GM13977 (cell line): ENCODE data around the gene TBC1D10B.
A peak's percentile ranks its signal among the peaks of the same experiment; 100 is the strongest.

Experiments
- DNase-seq: peaks from one replicate; pipeline ENCODE4 v3.0.0; 2012; ENCODE audit warnings: low spot score
- in situ Hi-C: fragments of 300-500 bp; cut with MboI; formaldehyde crosslinking; loops from one replicate; pipeline ENCODE4 v1.12.0; 2022; ENCODE audit warnings: low sequenced_read_pairs, low pct_unique_long_range_greater_than_20kb, mixed read lengths, inconsistent platforms; ENCODE audit not compliant: unreplicated experiment
- TF ChIP-seq, protein P1 (sequence below): IDR thresholded peaks from 2 replicates; pipeline ENCODE4 v1.5.1; 2012; ENCODE audit warnings: mild to moderate bottlenecking, control low read depth; ENCODE audit not compliant: insufficient read depth; ENCODE audit errors: extremely low read depth, missing control alignments

TBC1D10B gene

DNA sequence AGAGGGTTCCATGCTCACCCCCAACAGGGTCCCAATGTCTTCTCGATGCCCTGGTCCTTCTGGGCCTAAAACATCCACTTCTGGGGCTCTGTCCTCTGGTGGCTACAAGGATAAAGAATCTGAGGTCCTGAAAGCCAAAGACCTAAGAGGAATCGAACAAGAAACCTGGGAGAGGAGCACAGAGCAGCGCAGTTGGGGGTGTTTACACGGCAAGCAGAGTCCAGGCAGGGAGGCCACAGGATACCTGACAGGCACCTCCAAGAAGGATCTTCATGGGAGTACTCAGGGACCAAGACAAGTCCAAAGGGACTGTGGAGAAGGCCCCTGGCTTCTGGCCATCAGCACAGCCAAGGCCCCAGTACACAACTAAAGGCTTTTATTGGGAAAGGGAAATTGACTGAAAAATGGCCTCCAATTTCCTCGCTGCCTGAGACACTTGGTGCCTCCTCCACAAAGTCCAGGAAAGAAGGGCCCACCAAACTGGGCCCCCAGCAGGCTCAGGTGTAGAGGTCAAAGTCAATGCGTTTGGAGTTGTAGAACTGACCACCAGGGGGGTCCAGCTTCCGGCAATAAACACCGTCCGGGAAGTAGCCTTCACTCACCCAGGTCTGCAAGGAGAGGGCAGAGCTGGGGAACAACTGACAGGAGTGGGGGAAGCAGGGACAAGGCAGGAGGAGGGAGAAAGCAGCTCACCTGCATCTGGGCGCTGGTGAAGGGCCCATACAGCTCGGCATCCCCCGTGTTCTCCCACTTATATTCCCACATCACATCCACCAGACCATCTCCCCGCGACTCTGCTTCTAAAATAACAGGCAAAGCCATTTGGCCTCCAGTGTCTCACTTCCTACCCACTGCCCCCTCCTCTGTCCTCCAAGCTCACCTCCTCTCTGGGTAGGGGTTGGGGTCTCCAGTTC lies 17.5 kb downstream of the TBC1D10B start:
- in situ Hi-C loops: no loop called here
- TF ChIP-seq, protein P1, sequence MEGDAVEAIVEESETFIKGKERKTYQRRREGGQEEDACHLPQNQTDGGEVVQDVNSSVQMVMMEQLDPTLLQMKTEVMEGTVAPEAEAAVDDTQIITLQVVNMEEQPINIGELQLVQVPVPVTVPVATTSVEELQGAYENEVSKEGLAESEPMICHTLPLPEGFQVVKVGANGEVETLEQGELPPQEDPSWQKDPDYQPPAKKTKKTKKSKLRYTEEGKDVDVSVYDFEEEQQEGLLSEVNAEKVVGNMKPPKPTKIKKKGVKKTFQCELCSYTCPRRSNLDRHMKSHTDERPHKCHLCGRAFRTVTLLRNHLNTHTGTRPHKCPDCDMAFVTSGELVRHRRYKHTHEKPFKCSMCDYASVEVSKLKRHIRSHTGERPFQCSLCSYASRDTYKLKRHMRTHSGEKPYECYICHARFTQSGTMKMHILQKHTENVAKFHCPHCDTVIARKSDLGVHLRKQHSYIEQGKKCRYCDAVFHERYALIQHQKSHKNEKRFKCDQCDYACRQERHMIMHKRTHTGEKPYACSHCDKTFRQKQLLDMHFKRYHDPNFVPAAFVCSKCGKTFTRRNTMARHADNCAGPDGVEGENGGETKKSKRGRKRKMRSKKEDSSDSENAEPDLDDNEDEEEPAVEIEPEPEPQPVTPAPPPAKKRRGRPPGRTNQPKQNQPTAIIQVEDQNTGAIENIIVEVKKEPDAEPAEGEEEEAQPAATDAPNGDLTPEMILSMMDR: no peak
- DNase-seq: no peak

DNA sequence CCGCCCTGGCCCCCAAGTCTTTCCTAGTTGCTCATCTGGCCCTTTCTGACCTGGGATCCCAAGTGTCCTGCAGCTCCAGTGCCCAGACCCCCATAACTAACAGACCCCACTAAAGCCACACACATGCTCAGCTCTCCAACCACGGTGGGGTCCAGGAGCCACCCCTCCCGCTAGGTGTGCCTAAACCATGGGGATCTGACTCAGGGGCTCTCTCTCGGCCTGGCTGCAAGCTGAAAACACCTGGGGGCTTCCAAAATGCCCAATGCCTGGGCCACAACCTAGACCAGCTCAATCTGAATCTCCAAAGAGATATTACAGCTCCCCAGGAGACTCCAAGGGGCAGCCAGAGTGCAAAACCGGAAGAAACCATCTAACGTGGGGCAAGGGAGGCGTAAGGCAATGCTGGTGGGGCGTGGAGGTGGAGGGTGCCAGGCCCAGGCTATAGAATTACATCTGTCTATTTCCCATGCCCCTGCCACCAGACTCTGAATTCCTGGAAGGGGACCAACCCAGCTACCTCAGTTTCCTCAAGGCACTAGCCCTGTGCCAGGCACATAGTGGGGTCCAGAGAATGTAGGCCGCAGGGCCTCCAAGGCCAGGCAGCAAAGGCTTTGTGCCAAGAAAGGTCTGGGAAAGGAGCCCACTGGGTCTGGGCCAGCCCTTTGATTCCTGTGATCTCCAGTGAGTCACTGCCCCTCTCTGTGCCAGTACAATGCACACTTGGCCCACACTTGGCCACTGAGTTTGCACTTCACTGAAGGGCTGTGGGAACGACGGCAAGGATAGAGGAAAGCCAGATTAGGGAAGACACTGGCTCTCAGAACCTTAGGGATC lies 18.5 kb downstream of the TBC1D10B start:
- in situ Hi-C loops: no loop called here
- no peak for DNase-seq
- TF ChIP-seq, protein P1: no peak

DNA sequence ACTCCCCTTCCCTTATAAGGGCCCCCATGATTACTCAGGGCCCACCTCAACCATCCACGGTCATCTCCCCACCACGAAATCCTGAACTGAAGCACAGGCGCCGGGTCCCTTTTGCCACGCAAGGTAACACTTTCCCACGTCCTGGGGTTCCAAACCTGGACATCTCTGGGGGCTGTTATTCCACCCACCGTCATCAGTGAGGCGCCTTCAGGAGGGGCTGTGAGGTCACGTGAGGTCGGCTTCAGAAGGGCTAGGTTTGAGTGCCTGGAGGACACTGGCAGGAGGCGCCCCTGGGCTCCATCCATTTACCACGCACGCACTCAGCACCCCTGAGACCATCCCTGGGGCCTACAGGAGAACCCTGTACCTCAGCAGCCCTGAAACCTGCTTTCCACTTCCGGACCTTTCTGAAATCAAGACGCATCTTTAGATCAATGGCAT lies 19.3 kb downstream of the TBC1D10B start:
- TF ChIP-seq, protein P1: no peak
- no peak for DNase-seq
- in situ Hi-C loops: no loop called here

DNA sequence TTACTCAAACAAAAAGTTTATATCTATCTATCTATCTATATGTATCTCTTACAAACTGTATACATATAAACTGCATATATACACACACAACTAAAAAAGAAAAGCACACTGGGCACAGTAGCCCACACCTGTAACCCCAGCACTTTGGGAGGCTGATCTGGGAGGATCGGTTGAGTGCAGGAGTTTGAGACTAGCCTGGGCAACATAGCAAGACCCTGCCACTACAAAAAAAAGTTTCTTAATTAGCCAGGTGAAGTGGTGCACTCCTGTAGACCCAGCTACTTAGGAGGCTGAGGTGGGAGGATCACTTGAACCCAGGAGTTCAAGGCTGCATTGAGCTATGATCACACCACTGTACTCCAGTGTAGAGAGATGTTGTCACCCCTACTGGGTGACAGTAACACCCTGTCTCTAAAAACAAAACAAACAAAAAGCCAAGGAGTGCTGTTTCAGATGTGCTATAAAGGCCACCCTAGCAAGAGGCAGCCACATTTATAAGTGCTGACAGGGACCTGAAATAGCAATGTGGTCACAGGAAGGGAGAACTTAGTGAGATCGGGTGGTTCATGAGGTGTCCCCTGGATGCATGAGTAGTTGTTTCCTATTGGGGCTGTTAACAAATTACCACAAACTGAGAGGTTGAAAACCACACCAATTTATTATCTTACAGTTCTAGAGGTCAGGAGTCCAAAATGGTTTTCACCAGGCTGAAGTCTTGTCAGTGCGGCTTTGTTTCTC lies 20.0 kb downstream of the TBC1D10B start:
- in situ Hi-C loops: no loop called here
- peak; percentile 85 for DNase-seq
- TF ChIP-seq, protein P1: no peak

DNA sequence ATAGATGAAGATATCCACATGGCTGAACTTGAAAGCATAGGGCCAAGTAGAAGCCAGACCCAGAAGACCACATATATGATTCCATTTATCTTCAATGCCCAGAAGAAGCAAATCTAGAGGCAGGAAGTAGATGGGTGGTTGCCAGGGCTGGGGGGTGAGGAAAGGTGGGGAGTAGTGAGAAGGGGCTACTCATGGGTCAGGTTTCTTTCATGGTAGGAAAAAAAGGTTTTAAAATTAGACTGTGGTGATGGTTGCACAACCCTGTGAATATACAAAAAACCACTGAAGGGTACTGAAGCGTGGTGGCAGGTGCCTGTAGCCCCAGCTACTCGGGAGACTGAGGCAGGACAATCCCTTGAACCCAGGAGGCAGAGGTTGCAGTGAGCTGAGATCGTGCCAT lies 20.6 kb downstream of the TBC1D10B start:
- no peak for DNase-seq
- TF ChIP-seq, protein P1: no peak
- in situ Hi-C loops: no loop called here

DNA sequence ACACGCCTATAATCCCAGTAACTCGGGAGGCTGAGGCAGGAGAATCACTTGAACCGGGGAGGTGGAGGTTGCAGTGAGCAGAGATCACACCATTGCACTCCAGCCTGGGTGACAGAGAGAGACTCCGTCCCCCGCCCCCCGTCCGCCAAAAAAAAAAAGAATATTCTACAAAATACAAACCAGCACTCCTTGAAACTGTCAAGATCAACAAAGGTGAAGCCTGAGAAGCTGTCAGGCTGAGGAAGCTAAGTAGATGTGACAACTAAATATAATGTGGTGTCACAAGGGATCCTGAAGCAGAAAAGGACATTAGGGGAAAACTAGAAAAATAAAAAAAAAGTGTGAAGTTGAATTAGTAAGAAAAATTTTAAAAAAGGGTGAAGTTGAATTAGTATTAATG lies 21.4 kb downstream of the TBC1D10B start:
- DNase-seq: no peak
- in situ Hi-C loops: no loop called here
- TF ChIP-seq, protein P1: no peak
